Frontal cortex (tissue), 4 donors: ENCODE results near the gene CCDC47. TPM values are rescaled to one million over a fixed set of nuclear protein-coding genes. Genes with fewer than 3 reads are reported as not detected.

Source experiments
- DNase-seq, 2 donors: peaks; one replicate each; pipeline ENCODE4 v3.0.0; 2012; ENCODE audit warnings: low spot score in 2 of 2
- FAIRE-seq: peaks from 2 replicates; lab custom pipeline; 2012; peaks lifted over from hg19 to GRCh38; lab: Jason Lieb, UNC
- total RNA-seq: library from RNA; depleted of rRNA; stranded (reverse); fragments of >200 nt; gene quantifications from one replicate; pipeline ENCODE4 v1.2.3, GENCODE V29; 2014
- donor health status: control.
- donor health status: control.
- donor health status: control.

CCDC47 gene
- total RNA-seq, 1 donor from 2014 or later = 49.3 TPM

GRCh38 chr17:63786971-63787711 is 13.7 kb upstream of the CCDC47 start:
- DNase-seq (no peak), FAIRE-seq (no peak)

DNA sequence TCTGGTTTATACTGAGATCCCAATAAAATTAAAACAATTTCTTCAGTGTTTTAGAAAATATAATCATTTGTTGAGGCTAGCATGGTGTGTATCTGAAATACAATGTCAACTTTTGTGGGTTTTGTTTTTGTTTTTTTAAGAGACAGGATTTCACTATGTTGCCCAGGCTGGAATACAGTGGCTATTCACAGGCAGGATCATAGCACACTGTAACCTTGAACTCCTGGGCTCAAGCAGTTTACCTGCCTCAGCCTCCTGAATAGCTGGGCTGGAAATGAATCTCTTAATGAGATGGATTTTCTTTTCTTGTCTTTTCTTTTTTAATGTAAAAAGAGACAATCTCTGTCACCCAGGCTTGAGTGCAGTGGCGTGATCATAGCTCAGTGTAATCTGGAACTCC is 12.7 kb upstream of the CCDC47 start:
- FAIRE-seq (no peak), DNase-seq (no peak)

DNA sequence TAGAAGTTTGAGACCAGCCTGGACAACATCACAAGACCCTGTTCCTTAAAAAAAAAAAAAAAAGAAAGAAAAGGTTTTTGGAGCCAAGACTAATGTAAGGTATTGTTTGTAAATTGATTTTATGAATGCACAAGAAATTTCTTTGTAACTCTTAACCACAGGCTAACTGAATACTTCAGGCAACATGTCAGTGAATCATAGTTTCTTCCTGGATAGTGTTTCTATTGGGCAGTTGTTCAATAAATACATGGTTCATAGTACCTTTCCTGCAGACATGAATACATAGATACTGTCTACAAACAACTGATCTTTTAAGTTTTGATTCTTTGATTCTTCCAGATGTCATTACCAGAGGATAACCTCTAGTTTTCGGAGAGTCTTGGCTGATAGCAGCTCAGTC is 12.2 kb upstream of the CCDC47 start:
- FAIRE-seq (no peak), DNase-seq (no peak)

GRCh38 chr17:63783522-63783921 is 10.1 kb upstream of the CCDC47 start:
- FAIRE-seq (no peak), DNase-seq (no peak)

DNA sequence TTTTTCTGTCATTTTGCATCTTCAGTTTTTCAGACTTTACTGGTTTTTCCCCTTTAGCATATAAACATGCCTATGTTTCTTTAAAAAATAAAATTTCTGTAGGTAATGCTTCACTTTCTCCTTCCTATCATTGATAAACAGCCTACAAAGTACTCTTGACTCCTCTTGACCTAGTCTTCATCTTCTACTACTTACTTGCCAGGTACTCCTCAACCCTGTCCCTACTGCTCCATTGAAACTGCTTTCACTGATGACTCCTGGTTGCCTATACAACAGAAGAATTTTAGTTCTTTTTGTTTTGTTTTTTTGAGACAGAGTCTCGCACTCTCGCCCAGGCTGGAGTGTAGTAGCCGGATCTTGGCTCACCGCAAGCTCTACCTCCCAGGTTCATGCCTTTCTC is 7.5 kb upstream of the CCDC47 start:
- DNase-seq (no peak), FAIRE-seq (no peak)

DNA sequence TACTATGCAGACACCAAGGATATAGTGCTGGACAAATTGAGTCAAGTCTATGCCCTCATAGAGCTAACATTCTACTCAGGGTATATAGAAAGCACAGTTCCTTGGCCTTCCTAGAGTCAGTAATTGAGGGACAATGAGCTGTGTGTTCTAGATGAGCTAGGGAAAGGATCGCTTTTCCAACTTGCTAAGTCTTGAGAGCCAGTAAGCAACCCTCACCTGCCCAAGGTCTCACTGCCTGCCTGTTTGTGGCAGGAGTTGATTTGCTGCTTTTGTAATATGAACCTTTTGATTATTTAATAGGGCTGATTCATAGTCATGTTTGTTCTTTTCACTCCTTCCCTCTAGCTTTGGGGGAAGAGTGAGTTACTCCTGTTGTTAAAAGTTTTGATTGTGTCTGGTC is 7.1 kb upstream of the CCDC47 start:
- no peak for FAIRE-seq
- DNase-seq = no peak

DNA sequence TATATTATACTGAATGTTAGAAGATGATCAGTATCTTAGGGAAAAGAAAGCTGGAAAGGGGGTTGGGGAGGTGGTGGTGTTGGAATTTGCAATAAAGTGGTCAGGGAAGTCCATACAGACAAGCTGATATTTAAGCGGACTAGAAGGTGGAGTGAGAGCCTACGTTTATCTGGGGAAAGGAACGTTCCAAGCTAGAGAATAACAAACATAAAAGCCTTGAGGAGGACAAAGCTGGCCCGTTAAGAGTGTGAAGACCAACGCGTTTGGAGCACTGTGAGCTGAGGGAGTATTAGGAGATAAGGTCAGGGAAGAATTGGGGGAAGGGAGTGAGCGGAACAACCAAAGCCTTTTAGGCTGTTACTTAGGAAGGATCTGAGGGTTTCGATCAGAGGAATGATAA is 2.0 kb upstream of the CCDC47 start:
- DNase-seq = no peak
- FAIRE-seq = no peak

DNA sequence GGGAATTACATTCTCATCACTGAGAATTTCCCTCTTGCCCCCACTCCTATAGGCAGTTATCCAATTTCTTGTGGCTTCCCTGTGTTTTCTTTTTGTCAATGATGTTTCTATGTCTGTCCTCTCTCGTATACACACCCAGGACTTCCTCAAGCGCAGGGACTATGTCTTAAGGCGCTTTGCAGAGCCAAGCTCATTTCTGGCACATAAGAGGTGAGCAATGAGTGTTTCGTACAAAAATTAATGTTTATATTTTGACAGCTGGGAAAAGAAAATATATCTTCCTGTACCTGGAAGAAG is 1.5 kb upstream of the CCDC47 start:
- DNase-seq (no peak), FAIRE-seq (no peak)

- no peak for FAIRE-seq
- DNase-seq = peak in 1 of 2 donors; percentile 26
Measured at GRCh38 chr17:63774141-63774968, 958 bp upstream of the CCDC47 start, which contains the start of gene DDX42. Gene DDX42, plus strand, starts transcription at chr17:63774170. Its CDS starts 12,880 bp downstream, at chr17:63787050.

GRCh38 chr17:63772801-63773271 is 561 bp downstream of the CCDC47 start:
- no peak for FAIRE-seq
- DNase-seq = no peak

DNA sequence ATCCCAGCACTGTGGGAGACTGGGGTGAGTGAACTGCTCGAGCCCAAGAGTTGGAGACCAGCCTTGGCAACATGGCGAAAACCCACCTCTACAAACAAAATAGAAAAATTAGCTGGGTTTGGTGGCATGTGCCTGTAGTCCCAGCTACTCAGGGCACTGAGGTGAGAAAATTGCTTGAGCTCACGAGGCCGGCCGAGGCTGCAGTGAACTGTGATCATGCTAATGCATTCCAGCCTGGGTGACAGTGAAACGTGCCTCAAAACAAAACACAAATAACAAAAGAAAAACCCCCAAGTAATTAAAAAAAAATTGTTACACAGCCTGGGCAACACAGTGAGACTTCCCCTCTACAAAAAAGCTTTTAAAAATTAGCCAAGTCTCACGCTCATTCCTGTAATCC is 5.0 kb downstream of the CCDC47 start:
- FAIRE-seq (no peak), DNase-seq (no peak)

GRCh38 chr17:63766754-63767153 is 6.6 kb downstream of the CCDC47 start:
- FAIRE-seq = no peak
- DNase-seq = no peak

- no peak for FAIRE-seq
- no peak for DNase-seq
Measured at GRCh38 chr17:63764716-63765115, 8.7 kb downstream of the CCDC47 start.

DNA sequence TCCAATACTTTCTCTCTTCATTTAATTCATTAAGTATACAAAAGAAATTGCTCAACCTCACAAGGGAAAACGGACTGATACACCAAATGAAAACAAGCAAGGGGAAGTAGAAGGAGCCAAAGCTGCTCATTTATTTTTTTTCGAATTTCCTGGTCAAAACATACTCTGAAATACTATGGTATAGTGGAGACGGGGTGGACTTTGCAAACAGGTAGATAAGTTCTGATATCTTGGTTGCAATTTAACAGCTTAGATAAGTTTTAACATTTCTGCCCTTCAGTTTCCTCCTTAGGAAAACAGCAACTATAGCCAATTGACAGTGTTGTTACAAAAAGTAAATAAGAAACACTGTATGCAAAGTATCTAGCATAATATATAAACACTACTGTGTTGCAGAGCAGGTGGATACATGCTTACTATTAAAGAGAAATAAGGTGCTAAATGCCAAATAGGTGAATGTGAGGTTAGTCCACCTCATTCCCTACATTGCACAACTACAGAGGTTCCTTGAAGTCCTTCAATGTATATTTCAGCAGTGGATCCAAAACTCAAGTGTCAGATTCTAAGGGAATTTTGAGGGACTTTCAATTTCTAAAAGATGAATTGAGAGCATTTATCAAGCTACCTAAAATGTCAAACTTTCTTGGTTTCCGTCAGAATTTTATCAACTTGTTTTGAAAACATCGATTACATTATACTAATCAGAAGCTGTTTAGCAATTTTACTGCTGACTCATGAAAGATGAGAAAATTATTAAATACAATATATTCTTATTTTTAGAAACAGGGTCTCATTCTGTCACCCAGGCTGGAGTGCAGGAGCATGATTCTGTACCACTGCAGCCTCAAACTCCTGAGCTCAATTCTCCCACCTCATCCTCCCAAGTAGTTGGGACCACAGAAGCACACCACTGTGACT is 11.0 kb downstream of the CCDC47 start:
- FAIRE-seq = no peak
- no peak for DNase-seq

GRCh38 chr17:63760771-63761539 is 12.4 kb downstream of the CCDC47 start:
- no peak for FAIRE-seq

DNA sequence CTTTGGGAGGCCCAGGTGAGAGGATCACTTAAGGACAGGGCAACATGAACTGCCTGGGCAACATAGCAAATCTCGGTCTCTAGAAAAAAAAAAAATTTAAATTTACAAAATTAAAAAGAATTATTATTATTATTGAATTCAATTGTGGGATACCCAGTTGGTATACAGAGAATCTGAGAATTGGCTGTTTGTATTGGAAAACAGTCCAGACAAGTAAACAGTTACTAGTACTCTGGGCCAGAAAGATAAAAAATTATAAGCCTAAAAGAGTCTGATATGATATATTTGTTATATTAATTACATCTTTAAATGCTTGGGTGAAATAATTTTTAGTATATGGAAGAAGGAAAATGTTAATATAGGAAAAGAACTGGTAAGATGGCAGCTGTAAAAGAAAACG is 15.0 kb downstream of the CCDC47 start:
- DNase-seq = no peak
- no peak for FAIRE-seq

More at GRCh38 chr17:63760771-63761539, 12.4 kb downstream of the CCDC47 start:
- no peak for DNase-seq

DNA sequence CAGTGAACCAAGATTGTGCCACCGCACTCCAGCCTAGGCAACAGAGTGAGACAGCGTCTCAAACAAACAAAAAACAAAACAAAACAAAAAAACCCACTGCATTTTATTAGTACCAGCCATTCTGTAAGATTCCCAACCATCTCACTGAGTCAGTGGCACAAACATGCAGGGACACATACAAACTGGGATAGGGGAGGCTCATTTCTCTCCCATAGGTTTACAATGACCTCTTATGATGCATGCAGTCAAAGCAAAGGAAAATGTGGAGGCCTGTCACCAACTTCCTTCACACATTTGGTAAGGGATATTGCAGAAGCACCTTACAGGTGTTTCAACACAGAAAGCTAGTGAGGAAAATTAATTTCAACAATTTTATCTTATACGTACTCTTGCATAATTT is 19.4 kb downstream of the CCDC47 start:
- no peak for FAIRE-seq
- DNase-seq = no peak

DNA sequence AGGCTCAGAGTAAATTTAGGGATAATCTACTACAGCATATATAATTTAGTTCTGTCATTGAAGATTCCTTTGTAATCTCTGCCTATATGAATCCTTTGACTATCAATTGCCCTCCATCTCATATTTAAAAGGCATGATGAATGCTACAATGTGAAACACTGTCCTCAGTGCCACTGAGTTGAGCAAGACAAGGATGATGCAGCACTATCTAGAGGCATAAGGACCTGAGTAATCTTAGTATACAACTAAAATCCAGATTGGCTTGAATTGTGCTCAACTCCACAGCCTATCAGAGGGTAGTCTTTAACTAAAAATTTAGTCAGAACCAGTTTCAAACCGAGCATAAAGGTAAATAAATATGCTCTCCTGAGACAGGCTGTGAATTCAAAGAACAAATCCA is 20.2 kb downstream of the CCDC47 start:
- FAIRE-seq = no peak
- DNase-seq = no peak

GRCh38 chr17:63752707-63753106 is 20.7 kb downstream of the CCDC47 start:
- FAIRE-seq (no peak), DNase-seq (no peak)

GRCh38 chr17:63751806-63752205 is 21.6 kb downstream of the CCDC47 start:
- FAIRE-seq = no peak

More at GRCh38 chr17:63751806-63752205, 21.6 kb downstream of the CCDC47 start:
- DNase-seq = no peak
